Measurements from ENCODE around the gene ACOX1.

Gene ACOX1

DNA sequence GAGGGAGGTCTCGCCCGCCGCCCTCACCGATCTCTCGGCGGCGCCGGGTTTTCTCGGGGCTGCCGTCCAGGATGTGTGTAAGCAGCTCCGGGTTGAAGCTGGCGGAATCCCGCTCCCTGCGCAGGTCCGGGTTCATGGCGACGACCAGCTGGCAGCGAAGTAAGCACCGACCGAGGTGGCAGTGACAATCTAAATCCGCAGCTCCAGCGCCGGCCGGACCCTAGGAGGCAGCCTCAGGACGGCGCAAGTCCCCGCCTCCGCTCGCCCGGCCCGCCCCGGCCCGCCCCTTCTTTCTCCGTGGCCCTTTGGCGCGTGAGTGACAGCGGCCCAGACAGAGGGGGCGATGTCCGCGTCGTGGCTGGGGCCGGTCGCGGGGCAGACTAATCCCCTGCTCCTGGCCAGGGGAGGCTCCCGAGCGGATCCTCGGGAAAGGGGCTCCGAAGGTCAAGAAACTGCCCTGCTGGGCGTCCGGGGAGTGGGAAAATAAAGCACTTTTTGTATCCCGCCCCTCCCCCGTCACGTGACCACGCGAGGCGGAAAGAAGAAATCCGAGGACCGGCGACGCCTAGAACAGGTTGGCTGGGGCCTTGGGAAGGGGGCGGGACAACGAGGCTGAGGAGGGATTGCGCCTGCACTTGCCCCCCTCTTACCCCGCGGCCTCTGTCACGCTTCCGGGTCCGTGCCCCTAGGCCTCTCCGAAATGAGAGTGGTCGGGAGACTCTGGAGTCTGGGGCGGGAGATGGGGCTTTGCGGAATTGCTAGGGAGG is at the start of gene ACOX1, which contains the start of gene TEN1:
TSS of gene ACOX1 (minus strand) at position 229 of the 767 bp plus-strand sequence. CDS start at position 136, 93 bp downstream.
TSS of gene TEN1 (plus strand) at position 303 of the 767 bp plus-strand sequence. CDS start 6,953 bp downstream, outside the sequence.
- no peak for FAIRE-seq

DNA sequence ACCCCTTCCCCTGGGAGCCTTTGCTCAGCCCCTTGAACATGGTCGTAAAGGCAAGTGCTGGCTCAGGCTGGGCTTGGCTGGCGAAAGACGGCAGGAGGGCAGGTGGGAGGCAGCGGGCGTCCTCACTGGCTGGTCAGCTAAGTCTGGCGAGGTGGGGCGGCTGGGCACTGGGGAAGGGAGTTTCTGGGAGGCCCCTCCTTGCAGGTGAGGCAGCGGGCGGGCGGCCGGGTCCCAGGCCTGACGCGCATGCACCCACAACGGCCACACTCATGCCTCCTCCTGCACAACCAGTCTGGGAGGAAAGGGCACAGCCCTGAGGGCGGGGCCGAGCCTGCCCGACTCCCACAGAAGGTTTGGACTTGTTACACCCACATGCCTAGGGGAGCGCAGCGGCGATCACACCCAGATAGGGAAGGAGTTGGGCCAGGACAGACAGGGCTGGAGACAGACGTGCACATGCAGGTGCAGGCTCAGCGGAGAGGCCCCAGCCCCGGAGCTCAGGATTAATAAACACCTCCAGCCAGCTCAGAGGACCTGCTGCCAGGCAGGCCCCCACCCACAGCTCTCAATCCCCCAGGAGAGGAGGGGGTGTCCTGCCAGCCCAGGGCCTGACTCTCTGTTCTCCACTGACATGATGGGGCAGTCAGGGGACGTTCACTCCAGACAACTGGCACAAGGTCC is 48.3 kb upstream of the ACOX1 start, which contains the start of gene EVPL:
TSS of gene EVPL (minus strand) at position 148 of the 681 bp plus-strand sequence. CDS start at position 40, 108 bp downstream.
- no peak for FAIRE-seq

DNA sequence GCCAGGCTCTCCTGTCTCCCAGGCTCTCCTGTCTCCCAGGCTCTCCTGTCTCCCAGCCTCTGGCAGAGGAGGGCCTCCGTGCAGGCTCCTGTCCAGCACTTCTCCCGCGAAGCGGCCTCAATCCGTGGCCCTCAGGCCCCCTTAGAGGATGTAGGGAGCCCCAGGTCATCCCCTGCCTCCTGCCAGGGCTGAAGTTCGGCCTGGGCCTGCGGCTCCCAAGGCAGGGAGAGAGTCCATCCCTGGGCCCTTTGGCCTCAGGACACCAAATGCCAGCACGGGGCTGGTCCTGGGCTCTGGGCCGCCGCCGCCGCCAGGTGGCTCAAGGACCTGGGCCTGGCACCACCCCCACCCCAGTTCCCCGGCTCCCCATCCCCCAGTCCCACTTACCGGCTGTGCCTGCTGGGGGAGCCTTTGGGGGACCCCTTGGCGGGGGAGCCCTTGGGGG is 47.8 kb upstream of the ACOX1 start:
- FAIRE-seq: no peak

DNA sequence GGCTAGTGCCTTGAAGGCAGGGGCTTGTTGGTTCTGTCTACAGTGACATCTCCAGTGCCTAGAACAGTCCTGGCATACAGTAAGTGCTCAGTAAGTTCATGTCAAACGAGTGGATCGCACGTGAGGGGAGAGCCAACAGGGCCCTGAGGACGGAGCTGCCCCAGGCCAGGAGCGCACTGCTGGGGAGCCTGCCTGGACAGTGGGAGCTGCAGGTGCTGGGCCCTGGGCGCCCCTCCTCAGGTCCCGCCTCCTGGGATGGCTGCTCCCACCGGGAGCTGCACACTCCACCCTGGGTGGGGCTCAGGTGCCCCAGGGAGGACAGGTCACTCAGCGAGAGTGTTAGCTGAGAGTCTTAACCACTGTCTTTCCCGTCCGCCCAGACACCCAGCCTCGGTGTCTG is 46.3 kb upstream of the ACOX1 start:
- no peak for FAIRE-seq

DNA sequence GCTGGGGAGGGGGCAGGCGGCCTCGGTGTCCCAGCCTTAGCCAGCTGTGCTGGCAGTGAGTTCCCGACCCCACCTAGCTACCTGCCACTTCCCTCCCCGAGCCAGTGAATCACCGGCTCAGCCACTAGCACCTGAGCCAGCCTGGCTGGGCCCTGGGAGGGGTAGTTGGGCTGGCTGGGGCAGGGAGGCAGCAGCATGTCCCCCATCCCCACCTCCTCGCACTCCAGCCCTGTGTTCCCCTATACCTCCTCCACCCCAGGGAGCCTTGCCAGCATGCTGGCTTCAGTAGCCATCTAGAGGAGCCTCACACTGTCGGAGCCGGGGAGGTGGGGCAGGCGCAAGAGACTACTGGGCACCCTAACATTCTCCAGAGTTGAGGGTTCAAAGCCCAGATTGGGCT is 45.4 kb upstream of the ACOX1 start:
- FAIRE-seq: no peak

DNA sequence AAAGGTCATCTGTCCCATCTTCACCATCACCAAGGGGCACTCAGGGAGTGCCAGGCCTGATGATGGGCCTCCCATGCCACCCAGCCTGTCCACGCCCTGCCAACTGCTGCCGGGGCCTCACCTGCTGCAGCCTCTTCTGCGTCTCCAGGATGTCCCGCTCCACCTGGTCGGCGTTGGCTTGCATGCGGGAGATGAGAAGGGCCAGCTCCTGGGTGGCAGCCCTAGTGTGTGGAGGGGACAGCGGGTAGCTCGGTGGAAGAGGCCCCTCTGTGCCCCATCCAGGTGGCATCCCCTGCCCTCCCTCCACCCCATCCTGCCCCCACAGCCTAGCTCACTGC is 44.9 kb upstream of the ACOX1 start:
- FAIRE-seq: no peak

DNA sequence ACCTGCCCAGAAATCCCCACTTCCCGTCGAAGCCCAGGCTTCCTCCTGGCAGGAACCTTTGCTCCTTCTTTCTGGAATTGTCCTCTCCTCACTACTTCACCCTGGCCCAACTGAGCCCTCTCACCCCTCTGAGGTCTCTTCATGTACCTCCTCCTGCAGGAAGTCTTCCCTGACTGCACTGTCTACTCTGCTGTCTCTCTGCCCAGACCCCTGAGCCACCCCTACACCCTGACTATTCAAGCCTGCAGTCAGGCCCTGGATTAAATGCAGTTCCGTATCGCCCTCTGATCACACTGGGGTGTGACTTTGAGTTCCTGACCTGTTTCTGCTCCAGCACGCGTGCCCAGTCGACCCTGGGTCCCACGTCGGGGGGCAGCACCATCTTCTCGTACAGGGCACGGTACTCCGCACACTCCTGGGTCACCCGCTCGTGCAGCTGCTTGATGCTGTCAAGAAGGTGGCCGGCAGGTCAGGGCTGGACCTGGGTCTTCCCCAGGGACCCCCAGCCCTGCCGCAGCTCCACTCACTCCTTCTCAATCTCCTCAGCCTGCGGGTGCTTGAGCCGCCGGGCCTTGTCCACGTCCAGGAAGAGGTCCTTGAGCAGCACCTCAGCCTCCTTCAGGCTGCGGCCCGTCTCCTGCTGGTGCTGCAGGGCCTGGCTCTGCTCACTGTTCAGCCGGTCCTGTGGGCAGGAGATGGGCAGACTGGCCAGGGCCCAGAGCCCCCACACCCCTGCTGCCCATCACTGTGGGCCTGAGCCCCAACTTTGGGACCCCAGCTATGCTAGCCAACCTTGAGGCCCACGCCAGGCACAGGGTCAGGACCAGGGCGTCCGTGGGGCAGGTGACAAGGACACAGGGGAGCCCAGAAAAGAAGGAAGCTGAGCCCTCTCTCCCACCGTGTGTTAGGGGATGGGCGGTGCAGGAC is 44.3 kb upstream of the ACOX1 start:
- FAIRE-seq: no peak

DNA sequence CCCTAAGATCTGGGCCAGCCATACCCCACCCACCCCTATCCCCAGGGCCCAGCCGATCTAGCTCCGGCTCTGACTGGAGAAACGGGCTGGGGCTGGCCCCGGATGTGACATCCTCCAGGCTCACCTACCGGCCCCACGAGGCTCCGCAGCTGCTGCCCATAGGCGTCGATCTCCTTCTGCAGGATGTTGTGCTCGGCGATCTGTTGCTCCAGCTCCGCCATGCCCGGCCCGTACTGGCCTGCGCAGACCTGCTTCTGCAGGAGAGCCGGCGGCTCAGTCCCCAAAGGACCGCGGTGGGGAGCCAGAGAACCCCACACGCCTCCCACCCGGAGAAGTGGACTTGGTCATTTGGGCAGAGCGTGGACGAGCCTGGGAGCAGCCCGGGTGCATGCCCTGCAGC is 43.3 kb upstream of the ACOX1 start:
- FAIRE-seq: no peak

DNA sequence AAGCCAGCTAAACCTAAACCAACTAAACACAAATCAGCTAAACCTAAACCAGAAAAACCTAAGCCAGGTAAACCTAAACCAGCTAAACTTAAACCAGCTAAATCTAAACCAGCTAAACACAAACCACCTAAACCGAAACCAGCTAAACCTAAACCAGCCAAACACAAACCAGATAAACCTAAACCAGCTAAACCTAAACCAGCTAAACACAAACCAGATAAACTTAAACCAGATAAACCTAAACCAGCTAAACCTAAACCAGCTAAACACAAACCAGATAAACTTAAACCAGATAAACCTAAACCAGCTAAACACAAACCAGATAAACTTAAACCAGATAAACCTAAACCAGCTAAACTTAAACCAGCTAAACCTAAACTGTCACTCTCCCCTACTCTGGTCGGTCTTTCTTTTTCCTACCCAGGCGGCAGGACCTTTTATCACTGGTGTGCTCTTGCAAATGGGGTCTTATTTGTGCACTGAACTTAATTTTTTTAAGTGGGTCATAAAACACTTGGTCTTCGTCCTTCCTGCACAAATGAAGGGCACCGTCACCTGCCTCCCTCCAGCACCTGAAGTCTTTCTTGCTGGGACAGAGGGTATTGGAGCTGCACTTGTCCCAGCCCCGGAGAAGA is 41.0 kb upstream of the ACOX1 start:
- FAIRE-seq: no peak

DNA sequence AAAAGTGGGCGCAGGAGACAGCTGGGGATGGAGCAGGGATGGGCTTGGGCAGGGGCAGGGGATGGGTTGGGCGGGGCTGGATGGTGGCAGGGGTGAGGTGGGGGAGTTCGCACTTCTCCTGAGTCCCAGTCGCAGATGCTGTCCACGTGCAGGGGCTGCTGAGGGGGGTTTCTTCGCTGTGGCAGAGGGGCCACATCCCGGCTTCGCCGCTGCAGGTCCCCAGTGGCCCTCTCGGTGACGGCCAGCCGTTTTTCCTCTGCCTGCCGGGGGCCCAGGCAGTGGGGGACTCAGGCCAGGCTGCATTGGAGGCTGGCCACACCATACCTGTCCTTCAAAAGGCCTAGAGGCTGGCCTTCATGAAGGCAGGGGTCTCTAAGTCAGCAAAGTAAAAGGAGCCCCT is 39.8 kb upstream of the ACOX1 start:
- FAIRE-seq: no peak

DNA sequence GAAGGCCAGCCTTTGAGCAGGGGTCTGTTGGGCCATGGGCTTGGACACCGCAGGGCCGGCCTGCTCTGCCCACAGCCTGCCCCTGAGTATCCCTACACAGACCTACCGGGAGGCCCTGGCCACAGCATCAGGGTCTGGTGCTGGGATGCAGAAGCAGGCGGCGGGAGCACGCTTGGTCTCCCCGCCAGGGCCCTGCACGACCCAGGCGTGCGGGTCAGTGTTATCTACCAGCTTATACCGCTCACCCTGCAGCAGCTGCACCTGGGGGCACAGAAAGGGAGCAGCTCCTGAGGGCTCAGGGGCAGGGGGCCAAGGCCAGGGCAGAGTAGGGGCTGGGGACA is 39.3 kb upstream of the ACOX1 start:
- no peak for FAIRE-seq

DNA sequence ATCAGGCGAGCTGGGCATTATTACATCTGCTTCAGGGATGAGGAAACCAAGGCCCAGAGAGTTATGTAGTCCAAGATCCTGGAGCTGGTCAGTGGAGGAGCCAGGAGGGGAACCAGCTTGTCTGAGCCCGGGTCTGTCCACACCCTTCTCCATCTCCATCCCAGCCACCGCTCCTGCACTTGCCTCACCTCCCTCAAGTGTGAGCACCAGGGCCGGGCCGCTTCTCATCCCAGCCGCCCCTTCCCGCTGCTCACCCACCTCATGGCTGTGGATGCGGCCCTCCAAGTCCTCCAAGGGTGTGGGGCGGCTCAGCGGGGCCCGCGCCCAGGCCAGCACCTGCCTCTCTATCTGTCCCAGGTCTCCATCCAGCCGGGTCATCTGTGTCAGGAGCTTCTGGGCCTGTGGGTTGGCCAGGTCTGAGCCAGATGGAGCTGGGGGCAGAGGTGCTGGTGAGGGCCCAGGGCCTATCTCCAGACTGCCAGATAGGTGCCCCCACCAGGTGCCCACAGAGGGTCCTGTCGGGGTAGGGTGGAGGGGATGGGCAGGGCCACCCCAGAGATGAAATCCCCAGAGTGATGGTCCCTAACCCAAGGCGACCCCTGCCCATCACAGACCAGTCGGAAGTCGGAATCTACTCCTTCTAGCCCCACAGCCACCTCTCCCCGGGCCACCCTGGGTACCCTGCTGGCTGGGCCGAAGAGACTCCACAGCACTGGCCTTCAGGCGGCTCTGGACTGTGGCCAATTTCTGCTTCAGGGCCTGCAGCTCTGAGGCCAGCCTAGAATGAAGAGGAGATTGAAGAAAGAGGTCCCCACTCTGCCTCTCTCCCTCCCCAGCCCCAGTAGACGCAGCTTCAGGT is 38.7 kb upstream of the ACOX1 start:
- no peak for FAIRE-seq

DNA sequence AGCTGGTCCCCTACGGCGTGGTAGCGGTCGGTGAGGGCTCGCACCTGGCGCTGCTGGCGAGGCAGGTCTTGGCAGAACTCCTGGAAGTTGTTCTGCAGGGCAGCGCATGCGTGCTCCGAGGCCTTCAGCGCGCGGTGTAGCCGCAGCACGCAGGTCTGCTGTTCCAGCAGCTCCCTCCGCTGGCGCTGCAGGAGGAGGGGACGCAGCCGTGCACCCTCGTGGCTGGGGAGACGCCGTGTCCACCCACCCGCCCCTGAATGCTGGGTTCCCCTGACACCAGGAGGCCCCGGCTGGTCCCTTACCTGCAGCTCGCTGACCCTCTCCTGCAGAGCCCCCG is 35.9 kb upstream of the ACOX1 start:
- FAIRE-seq: no peak

DNA sequence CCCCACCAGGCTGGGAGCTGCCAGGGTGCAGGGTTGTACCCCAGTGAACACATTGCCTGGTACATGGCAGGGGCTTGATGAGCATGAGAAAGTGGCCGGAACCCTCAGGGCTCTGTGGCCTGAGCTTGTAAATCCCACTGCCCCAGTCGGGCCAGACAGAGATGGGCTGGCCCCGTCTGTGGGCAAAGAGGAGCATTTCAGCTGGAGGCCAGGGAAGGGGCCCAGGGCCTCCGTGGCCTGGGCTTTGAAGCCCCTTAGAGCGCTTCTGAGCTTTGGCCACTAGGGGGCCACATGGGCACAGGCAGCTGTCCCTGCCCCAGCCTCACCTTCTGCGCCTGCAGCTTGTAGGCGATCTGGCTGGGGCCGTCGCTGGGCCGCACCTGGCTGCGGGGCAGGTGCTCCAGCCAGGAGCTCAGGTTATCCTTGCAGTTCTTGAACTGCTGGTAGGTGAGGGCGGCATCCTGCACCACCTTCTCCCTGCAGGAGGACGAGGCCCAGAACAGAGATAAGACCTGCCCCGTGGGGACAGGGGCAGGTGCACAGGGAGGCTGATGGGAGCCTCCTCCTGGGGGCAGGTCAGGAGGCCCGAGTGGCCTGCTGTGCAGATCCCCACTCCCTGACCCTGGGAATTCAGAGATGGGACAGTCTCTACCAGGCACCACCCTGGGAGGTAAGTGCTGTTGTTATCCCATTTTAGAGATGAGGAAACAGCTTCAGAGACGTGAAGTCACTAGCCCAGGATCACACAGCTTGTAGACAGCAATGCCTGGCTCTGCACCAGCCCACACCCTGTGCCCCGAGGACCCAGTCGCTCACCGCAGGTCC is 35.3 kb upstream of the ACOX1 start:
- FAIRE-seq: no peak

DNA sequence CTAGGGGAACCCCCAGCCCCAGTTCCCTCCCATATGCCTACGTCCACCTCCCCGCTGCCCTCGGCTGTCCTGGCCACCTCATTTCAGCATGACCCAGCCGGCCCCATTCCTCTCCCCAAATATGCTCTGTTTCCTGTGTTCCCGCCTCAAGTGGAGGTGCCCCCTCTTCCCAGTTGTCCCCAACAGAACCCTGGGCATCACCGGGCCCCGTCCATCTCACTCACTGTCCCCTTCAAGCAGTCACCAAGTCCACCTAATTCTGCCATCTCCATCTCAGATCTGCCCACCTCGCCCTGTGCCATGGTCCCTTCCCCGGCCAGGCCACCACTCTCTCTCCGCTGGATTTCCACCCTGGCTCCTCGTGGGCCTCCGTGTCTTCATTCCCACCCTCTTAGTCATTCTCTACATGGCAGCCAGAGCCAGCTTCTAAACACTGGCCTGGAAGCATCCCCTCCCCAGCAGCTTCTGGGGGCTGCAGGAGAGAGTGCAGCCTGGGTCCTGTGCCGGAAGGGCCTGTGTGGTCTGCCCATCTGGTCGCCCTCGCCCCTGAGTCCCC is 34.5 kb upstream of the ACOX1 start:
- FAIRE-seq: no peak

DNA sequence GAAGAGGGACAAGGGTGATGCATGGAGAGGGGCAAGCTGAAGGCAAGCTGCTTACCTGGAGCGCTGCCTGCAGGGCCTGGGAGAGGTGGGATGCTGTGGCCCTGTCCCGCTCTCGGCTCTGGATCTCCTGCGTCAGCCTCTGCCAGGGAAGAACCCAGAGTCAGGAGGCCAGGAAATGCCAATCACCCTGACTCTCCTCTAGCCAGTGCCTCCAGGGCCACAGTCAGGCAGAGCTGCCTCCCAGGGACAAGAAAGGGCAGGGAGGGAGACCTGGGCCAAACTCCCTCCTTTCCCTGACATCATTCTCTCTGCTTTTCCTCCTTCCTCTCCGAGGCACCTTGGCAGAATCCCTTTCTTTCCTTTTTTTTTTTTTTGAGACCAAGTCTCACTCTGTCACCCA is 33.0 kb upstream of the ACOX1 start:
- no peak for FAIRE-seq

DNA sequence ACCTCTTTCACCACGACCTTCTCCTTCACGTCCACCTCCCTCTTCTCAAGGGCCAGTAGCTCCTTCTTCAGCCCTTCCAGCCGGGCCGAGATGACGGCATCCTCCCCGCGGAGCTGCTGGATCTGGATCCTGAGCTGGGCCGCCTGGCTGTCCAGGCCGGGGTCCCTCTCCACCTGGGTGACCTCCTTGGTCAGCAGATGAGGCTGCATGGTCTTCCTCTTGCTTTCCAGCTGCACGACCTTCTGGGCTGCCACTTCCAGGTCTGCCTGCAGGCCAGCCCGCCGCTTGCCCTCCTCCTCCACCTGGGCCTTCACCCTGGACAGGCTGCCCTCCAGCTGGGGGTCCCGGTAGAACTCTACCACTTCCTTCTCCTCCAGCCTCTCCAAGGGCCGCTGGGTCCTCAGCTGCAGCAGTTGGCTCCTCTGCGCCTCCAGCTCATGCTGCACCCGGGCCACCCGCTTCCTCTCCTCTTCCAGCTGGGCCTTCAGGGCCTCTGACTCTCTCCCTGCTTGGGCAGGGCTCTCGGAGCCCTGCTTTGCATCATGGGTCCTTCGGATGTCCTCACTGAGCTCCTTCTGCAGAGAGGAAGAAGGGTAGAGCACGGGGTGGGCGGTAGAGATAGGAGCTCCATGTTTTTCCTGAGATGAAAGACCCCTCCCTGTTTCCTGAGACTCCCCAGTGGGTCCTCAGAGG is 31.1 kb upstream of the ACOX1 start:
- FAIRE-seq: no peak

DNA sequence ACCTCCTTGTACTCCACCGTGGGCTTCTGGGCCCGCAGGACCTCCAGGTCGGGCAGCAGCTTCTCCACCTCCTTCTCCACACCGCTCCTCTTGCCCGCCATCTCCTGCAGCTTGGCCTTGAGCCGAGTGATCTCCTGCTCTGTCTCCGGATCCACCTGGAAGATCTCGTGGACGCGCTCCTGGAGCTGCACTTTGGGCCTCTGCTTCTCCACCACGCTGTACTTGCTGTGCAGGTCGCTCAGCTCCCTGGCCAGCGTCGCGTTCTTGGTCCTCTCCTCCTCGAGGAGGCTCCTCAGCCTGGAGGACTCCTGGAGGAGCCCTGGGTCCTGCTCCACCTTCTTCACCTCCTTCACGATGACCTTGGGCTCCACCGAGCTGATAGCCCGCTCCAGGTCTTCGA is 30.5 kb upstream of the ACOX1 start:
- FAIRE-seq: no peak

DNA sequence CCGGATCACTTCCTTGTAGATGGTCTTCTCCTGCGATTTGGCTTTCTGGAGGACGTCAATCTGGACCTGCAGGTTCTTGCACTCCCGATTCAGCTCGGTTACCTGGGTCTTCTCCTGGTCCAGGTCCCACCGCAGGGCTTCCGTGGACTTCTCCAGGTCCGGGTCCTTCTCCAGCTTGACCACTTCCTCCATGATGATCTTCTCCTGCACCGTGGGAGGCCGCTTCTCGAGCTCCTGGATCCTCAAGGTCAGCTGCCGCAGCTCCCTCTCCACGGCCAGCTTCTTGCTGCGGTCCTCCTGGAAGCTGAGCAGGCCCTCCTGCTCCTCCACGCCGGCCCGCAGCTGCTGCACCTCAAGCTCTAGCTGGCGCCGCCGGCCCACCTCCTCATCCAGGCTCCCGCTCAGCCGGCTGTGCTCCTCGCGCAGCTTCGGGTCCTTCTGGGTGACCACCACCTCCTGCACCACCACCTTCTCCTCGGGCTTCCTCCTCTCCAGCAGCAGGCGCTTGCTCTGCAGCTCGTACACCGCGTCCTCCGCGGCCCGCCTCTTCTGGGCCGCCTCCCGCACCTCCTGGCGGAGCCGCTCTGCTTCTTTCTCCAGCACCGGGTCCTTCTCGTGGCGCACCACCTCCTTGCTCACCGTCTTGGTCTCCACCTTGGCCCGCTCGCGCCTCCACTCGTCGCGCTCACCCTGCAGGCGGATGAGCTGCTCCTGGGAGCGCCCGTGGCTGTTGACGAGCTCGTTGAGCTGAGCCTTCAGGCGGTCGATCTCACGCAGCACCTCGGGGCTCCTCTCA is 29.9 kb upstream of the ACOX1 start:
- FAIRE-seq: no peak
